ENCODE measurements around the gene GGTA1.

GGTA1 gene

GRCh38 chr9:121411993-121412392 lies 87.7 kb downstream of the GGTA1 start:
- no peak for DNase-seq (ENCODE audit: low read depth in 2 of 3, low spot score in 2 of 3)

GRCh38 chr9:121405899-121406298 lies 93.7 kb downstream of the GGTA1 start:
- no peak for DNase-seq (ENCODE audit: low read depth in 2 of 3, low spot score in 2 of 3)
